NCI-H748 treated with DMSO at 0.1 percent for 48 hours (cell line): Measurements from ENCODE around the gene TTLL11.
"Not testable (repeated sequence)": the region's sequence is repeated elsewhere in the genome, so short reads cannot be mapped to it uniquely, and the experiment has no call there.

Source experiments
- DNase-seq: peaks from one replicate; lab custom pipeline; 2025; lab: John Stamatoyannopoulos, UW

TTLL11 gene

DNA sequence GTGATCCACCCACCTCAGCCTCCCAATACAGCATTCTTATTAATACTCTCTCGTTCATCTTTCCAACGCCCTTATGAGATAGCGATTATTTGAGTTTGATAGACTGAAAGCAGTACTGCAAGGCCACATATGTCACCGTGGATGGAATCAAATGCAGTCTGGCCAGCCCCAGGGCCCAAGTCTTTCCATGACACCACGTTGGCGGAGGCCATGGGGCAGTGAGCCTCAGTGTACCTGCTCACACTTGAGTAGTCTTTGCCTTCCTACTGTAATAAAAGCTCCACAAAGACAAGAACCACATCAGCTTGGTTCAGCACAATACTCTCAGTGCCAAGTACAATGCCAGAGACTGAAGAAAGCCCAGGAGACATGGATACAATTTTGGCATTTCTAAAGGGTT is 88.5 kb downstream of the TTLL11 start:
- no peak for DNase-seq

DNA sequence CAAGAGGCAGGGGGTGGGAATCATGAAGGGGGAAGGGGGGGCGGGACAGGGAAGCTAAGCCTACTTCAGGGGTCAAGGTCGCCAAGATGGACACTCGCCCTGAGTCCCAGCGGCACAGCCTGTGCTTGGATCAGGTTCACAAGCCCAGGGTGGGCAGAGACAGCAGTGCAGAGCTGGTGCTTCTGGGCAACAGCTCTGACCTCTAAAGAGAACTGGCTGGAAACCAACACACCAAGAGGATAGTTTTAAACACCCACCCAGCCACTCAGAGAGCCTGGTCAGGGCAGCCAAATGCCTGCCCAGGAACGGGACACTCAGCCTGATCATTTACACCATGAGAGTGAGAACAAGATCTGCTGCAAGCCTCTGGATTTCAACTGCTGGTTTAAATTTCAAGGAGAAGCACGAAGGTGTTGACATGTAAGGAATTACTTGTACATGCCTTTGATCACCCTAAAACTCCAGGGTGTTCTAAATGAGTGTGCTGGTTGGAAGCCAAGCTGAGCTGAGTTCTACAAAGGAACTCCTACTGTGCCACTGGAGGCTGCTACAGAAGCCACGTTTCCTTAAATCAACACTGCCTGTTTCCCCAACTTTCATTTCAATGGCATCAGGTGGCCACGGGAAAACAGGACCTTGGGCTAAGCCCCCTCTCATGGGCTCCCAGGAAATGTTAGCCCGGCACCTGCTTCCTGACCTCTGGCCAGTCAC is 91.5 kb downstream of the TTLL11 start:
- DNase-seq: no peak

DNA sequence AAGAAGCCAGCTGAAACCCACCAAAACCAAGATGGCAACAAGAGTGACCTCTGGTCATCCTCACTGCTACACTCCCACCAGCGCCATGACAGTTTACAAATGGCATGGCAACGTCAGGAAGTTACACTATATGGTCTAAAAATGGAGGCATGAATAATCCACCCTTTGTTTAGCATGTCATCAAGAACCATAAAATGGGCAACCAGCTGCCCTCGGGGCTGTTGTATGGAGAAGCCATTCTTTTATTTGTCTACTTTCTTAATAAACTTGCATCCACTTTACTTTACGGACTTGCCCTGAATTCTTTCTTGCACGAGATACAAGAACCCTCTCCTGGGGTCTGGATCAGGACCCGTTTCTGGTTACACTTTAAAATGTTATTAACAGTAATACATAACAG is 92.6 kb downstream of the TTLL11 start:
- not testable (repeated sequence) for DNase-seq

DNA sequence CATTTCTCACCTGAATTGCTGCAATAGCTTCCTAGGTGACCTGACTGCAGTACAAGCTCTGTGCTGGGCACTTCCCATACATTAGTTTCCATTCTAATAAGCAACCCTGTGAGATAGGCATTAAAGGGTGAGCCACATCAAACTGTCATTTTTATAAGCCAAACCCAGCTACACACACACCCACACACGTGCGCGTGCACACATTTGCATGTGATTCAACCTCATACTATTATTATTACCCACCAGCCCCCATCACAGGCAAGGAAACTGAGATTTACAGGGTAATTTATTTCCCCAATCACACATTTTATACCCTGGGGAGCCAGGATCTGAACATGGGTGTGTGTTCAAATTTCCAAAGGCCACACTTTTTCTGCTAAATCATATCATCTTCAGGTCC is 93.6 kb downstream of the TTLL11 start:
- no peak for DNase-seq

DNA sequence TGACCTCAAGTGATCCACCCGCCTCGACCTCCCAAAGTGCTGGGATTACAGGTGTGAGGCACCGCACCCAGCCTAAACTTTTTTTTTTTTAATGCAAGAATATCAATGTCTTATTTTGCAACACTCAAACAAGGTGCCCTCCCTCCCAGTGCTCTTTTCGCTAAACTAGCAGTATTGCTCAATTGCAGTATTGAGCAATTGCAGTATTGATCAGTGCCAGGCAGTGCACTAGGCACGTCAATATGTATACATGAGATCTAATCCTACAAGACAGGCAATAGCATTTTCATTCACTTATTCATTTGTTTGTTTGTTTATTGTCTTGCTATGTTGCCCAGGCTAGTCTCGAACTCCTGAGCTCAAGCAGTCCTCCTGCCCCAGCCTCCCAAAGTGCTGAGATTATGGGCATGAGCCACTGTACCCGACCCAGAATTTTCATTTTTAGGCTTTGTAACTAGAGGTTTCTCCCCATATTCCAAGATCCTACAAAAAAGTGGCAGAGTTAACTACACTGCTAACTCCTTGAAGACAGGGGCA is 94.5 kb downstream of the TTLL11 start:
- no peak for DNase-seq

DNA sequence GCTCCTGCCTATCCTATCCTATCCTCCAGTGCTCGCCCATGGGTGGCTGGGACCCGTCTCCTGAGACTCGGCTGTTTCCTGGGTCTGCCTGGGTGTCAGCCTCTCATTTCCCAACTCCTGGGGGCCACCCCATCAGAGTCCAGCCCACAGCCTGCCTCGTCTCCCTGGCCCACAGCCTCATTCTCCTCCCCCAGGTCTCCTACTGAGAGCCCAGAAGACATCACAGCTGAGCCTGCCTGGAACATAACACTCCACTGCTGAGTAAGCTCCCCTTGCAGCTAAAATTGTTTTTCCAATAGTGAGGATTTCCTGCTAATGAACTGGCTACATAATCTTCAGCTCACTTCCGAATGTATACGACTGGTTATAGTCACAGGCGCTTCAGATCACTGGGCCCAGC is 95.3 kb downstream of the TTLL11 start:
- DNase-seq: no peak

DNA sequence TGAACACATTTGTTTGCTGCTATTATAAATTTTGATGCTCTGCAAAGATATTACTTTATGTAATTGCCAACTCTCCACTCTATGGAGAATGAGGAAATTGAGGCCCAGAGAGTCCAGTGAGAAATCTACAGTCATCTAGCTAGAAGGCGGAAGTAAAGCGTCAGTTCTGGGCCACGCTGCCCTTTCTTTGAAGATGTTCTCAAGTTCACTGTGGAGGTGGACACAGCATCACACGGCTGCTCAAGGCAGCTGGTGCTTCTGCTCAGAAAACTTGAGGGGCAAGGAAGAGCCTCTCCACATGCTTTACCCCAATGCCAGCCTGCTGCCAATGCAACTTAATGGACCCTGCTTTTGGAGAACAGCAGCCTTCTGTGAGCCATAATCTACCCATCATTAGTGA is 96.3 kb downstream of the TTLL11 start:
- DNase-seq: no peak

DNA sequence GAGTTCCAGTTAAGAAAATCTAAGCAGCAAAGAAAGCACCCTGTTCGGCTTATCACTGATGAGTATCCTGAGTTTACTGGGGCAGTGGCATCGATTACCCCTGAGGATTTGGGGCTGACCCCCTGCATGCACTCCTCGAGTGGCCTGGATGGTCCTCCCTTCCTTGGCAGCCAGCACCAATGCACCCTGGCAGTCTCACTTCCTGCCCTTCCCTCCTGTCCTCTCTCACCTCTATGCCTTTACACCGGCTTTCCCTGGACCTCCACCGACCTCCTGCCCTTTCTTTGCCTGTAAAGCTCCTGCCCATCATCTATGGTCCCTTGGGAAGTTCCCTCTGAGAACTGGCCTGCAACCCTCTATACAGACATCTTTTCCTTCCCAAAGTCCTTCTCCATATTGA is 97.1 kb downstream of the TTLL11 start:
- no peak for DNase-seq

DNA sequence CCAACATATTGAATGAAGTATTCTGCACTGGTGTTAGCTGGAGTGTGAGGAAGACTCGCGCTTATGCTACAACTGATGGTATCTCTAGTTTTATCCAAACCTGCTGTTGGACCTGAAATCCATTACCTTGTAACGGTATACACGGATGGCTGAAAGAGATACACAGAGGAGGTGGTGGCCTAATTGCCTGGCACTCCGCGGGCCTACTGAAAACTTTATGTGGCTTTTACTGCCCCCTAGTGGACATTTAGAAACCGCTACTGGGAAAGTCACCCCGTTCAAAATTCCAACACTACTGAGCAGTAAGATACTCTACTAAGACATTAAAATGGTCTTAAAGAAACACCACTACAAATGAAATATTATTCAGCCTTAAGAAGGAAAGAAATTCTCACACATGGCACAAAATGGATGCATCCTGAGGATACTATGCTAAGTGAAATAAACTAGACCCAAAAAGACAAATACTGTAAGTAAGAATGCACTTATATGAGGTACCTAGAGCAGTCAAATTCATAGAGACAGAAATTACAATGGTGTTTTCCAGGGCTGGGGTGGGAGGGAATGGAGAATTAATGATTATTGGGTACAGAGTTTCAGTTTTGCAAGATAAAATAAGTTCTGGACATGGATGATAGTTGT is 100.4 kb downstream of the TTLL11 start:
- peak; percentile 66 for DNase-seq

DNA sequence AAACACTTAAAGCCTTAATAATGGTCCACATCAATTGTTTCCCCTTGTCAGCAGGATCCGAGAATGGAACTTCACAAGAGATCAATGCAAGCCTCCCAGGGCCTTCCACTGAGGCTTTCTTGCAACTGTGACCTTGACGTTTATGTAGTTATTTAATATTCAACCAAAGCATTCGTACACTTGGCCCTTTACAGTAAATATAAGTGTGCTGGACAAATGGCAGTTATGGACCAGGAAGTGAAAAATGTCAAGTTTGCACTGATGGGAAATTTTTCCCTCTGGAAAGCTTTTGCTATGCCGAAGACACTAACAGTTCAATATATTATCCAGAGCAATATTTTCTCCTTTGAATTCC is 101.8 kb downstream of the TTLL11 start:
- no peak for DNase-seq

DNA sequence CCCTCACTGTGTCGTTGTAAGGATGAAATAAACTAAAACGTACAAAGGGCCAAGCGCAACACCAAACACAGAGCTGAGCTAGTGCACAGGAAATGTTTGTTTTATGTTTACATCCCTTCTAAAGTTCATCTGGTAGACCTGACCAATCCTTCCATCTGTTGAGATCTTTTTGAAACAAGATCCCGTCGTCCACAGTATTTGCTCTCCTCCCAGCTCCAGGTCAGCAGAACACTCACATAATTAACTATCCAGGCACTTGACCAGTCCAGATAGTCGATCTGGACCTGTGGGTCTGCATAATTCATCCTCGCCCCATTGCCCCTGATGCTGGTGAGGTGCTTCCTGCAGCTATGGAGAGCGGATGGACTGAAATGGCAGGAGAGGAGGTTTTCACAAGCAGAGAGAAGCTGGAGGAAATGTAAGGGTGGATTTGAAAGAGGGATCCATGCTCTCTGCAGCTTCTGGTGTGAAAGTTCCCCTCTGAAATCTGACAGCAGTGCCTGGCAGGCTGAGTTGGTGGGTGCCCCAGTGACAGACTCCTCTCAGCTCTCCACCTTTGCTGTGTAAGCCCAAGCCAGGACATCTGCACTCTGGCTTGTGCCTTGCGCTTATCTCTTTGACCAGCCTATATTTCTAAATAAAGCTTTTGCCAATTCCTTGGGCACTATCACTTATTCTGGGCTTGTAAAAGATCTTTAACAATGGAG is 102.4 kb downstream of the TTLL11 start:
- no peak for DNase-seq

DNA sequence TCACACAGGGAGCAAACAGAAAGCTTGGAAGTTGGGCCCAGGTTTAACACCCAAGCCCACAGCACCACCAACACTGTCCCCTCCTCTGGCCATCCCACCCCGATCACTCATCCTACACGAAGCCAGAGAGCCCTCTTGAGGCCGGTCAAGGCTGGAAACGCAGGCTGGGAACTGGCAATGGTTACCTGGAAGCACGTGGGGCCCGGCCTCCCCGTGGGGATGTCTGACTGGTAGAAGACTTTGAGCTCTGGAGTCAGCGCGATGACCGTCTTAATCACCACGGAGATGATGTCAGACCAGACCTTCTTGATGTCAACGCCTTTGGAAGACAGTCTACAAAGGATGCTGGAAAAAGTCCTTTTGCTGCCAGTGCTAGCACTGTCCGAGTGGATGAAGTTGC is 104.1 kb downstream of the TTLL11 start:
- DNase-seq: no peak

DNA sequence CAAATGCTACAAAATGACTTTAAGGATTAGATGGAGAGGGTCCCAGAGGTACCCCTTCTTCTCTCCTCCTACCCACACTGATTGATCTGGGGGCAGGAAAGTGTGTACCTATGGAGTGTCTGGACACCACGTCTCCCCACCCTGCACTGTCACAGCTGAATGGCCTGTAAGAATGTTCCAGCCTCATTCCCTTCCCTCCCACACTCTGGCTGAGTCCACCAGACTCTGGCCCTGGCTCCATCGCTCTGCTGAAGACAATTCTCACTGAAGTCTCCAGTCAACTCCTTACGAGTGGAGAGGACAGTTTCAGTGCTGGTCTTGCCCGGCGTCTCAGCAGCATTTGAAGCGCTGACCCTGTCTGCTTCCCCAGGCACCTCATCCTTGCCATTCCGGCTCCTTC is 105.8 kb downstream of the TTLL11 start:
- no peak for DNase-seq

DNA sequence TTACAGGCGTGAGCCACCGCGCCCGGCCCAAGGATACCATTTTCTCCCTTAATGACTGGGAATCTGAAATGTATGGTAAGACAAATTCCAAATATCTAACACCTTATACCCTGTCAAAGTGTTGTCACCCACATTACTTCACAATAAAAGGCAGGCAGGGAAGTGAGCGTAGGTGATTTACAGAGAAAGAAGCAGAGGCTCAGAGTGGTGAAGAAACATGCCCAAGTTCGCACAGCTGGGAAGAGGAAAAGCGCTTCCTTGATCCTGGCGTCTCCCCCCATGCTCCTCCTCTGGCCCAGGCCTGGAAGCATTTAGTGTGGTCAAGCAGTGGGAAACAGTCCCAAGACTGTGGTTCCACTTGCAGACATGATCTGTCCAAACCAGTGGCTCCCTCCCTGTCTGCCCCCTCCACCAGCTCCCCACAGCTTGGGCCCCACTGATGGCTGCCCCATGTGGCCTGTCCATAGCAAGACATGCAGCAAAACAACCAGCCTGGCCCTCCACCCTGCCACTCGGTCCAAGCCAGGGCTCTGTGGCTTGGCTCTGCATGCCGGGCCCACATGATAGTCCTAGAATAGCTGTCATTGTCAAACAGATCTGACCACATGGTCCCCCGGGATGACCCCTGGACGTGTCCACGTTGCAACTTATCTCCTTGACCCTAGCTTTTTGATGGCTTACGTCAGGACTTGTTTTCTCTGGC is 107.2 kb downstream of the TTLL11 start:
- DNase-seq: no peak

DNA sequence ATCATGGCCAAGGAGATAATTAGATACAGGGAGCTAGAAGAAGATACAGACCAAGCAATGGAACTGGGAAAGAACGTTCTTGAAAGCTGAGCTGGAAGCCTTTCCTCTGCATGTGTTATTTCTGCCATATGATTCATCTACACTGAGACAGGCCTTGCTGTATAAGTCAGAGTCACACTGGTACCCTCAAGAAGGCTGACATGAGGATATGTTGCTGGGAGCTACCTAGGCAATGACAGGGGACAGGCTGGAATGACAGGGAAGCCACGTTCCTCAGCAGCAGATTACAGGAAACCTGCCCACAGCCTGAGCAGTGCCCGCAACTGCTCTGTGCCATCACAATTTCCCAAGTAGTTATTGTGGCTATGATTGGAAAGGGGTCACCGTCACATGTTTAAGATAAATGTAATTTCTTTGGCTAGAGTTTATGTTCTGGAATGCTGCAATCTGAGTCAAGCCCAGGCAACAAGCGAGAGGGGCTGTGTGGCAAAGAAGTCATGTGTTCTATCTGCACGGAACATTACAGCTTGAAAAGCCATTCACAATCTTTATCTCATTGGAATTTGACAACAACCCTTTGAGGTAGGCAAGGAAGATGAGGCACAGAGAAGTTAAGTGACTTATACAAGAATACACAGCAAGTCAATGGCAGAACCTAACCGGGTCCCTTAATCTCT is 108.2 kb downstream of the TTLL11 start:
- DNase-seq: no peak

DNA sequence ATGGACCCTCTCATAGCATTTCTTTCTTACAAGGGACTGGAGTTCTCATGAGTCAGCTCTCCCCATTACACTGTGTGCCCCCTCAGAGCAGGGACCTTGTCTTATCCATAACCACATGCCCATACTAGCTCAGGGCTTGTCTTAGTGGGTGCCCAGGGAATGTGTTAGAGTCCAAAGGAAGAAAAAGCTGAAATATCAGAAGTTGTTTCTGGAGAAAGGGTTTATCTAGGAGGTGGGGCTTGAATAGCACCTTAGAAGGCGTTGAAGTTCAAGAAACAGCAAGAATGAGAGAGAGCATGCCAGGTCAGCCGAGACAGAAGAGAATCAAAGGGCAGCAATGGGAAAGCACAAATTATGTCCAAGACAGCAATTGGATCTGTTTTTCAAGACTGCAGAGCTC is 109.4 kb downstream of the TTLL11 start:
- DNase-seq: no peak

DNA sequence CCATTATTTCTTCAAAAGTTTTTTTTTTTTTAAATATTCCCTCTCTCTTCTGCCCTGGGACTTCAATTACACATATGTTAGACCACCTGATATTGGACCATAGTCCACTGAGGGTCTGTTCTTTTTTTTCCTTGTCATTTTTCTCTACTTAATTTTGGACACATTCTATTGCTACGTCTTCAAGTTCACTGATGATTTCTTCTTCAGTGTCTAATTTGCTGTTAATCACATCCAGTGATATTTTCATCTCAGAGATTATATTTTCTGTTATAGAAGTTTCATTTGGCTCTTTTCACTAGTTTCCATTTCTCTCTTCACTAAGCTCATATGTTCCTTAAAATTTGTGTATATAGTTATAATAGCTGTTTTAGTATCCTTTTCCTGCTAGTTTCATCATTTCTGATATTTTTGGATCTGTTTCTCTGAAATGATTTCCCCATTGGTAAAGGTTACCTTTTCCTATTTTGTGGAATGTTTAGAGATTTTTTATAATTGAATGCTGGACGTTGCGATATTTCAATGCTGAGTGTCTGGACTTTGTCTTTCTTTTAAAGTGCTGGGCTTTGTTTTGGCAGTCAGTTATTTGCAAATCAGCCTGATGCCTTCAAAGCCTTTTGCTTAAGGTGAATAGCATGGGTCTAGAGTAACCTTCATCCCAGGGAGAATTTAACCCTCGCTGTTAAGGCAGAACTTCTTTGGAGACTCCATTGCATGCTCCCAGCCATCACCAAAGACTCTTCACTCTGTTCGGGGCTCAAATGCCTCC is 111.8 kb downstream of the TTLL11 start:
- no peak for DNase-seq

DNA sequence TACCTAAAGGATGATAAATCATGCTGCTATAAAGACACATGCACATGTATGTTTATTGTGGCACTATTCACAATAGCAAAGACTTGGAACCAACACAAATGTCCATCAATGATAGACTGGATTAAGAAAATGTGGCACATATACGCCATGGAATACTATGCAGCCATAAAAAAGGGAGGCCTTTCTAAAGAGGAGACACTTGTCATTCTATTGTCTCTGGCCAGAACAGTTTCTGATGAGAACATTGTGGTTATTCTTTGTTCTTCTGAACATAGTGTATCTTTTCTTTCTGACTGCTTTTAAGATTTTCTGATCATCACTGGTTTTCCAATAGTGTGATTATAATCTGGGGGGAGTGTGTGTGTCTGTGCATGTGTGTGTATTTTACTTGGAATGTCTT is 112.4 kb downstream of the TTLL11 start:
- not testable (repeated sequence) for DNase-seq

DNA sequence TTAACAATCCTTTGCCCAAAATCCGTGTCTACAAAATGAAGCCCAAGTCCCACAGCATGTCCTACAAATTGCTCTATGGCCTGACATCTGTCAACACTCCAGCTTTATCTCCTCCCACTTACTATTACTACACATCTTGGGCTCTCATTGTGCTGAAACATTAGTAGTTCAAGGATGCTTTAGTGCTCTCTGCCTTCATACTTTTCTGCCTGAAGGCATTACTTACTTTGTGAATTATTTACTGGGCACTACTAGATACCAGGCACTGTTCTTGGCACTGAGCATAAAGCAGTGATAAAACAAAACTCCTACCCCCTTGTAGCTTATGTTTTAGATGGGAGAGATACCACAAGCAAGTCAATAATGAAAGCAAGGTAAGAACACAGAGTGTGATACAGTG is 113.4 kb downstream of the TTLL11 start:
- DNase-seq: no peak

DNA sequence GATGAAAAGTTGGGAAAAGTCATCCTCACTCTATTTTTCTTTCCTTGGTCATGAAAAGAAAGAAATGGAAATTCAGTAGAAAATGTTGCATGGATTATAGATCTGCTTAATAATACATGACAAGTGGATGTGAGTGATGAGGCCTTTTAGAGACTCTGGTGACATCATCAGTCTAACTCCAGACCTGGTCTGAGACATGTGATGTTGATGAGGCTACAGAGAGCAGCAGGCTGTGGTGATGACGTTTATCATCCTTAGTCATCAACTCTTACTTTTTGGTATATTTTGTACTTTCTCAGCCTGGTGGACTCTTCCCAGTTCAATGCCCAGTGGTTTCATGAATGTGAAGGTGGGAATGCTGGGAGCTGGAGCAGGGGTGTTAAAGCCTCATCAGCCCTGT is 116.4 kb downstream of the TTLL11 start:
- no peak for DNase-seq

DNA sequence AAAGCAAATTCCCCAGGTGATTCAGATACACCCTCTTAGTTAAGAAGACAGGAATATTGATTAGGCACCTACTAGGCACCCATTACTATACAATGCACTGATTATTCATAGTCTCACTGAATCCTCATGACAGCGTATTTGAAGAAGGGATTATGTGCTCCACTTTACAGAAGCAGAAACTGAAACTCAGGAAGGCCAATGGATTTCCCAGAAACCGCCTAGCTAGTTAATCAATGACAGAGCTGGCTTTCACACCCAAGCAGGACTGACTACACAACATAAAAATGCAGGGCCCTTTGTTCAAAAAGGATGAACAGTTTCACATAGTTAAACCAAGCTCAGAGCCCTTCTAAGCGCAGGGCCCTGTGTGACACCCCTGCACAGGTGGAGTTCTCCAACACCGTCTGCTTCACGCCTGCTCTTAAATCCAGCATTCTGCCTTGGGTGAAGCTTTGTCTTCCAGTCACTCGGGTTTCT is 117.3 kb downstream of the TTLL11 start:
- no peak for DNase-seq
